GM19324 (cell line): ENCODE data around the gene LARP1.

Source experiments
- ATAC-seq: cut with Tn5 transposase; IDR thresholded peaks from one replicate; pipeline ENCODE4 v1.9.1; 2021; ENCODE audit warnings: mild to moderate bottlenecking, moderate library complexity; ENCODE audit not compliant: unreplicated experiment, low FRiP score

LARP1 gene

GRCh38 chr5:154849264-154849785, 94.1 kb downstream of the LARP1 start:
- ATAC-seq, result no peak

GRCh38 chr5:154849791-154850201, 94.6 kb downstream of the LARP1 start:
- no peak for ATAC-seq

- ATAC-seq, result no peak
Observed at GRCh38 chr5:154850255-154851062, 95.3 kb downstream of the LARP1 start, which contains the start of gene FAXDC2. Gene FAXDC2, minus strand, starts transcription at chr5:154850603. Its CDS starts 12,425 bp downstream, at chr5:154838178.

- ATAC-seq, result no peak
Observed at GRCh38 chr5:154851351-154851750, 96.2 kb downstream of the LARP1 start.

- peak; percentile 64 for ATAC-seq
Observed at GRCh38 chr5:154857530-154858296, 102.5 kb downstream of the LARP1 start.

- peak; percentile 79 for ATAC-seq
Observed at GRCh38 chr5:154858297-154858971, 103.3 kb downstream of the LARP1 start, which contains the start of gene CNOT8. Gene CNOT8, plus strand, starts transcription at chr5:154858627. Its CDS starts 4,652 bp downstream, at chr5:154863279.

GRCh38 chr5:154858972-154859871, 104.0 kb downstream of the LARP1 start:
- ATAC-seq, result no peak

GRCh38 chr5:154860123-154860522, 104.9 kb downstream of the LARP1 start:
- ATAC-seq, result no peak

GRCh38 chr5:154860765-154861164, 105.6 kb downstream of the LARP1 start:
- no peak for ATAC-seq

- no peak for ATAC-seq
Observed at GRCh38 chr5:154861946-154862345, 106.8 kb downstream of the LARP1 start.

- ATAC-seq, result no peak
Observed at GRCh38 chr5:154862766-154863165, 107.6 kb downstream of the LARP1 start.

GRCh38 chr5:154863291-154864080, 108.3 kb downstream of the LARP1 start:
- no peak for ATAC-seq

GRCh38 chr5:154865466-154866184, 110.4 kb downstream of the LARP1 start:
- no peak for ATAC-seq

GRCh38 chr5:154866841-154867240, 111.7 kb downstream of the LARP1 start:
- ATAC-seq, result no peak
